Measurements from ENCODE around the gene KRTAP10-6.
"Not testable (repeated sequence)": the region's sequence is repeated elsewhere in the genome, so short reads cannot be mapped to it uniquely, and the experiment has no call there.

Gene KRTAP10-6

DNA sequence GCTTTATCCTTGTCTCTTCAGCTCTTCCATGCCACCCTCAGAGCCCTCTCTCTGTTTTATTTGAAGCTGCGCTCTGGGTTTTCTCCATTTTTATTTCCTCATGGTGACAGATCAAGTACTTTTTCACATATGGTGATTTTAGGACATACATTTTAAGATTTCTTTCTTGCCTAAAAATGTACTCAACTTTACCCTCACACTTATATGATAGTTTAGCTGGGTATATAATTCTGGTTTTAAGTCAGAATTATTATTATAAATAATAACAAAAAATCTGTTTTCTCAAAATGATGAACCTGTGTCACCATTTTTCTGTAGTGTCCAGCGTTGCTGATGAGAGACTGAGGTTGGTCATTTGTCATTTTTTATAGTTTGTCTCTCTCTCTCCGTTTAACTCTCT lies 11.1 kb downstream of the KRTAP10-6 start:
- no peak overlapping the region for H3K27ac Mint-ChIP-seq
- peaks cover 13% of the 10 kb centered on the region for H3K4me1 Mint-ChIP-seq (ENCODE audit: low read depth)
- H3K36me3 Mint-ChIP-seq (ENCODE audit: low read depth) = no peaks in the 10 kb centered on the region
- H3K9me3 Mint-ChIP-seq = peaks cover 22% of the 10 kb centered on the region
- DNase-seq = no peak
- H3K27me3 Mint-ChIP-seq = peaks cover 10% of the 10 kb centered on the region
- H3K4me3 Mint-ChIP-seq = no peak overlapping the region

- not testable (repeated sequence) for H3K36me3 Mint-ChIP-seq (ENCODE audit: low read depth); H3K27ac Mint-ChIP-seq; H3K27me3 Mint-ChIP-seq; H3K4me3 Mint-ChIP-seq
- peak; percentile 29 for DNase-seq
- Mint-ChIP-seq H3K9me3 (peaks cover 22% of the 10 kb centered on the region), H3K4me1 (ENCODE audit: low read depth) (peaks cover 13% of the 10 kb centered on the region)
Measured at GRCh38 chr21:44580231-44580821, 12.0 kb downstream of the KRTAP10-6 start, which contains the start of gene KRTAP10-5. Gene KRTAP10-5, minus strand, starts transcription at chr21:44580604. Its CDS starts 26 bp downstream, at chr21:44580578.

DNA sequence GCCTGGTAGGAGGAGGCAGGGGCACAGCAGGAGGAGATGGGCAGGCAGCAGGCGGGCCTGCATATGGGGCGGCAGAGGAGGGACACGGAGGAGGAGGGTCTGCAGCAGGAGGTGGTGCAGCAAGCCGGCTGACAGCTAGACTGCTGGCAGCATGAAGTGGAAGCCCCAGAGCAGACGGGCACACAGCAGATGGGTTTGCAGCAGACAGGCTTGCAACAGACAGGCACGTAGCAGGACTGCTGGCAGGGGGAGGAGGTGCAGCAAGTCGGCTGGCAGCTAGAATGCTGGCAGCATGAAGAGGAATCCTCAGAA lies 12.5 kb downstream of the KRTAP10-6 start:
- Mint-ChIP-seq H3K27me3 (peaks cover 5% of the 10 kb centered on the region), H3K4me1 (ENCODE audit: low read depth) (peaks cover 15% of the 10 kb centered on the region), H3K27ac (no peak overlapping the region), H3K9me3 (peaks cover 22% of the 10 kb centered on the region), H3K36me3 (ENCODE audit: low read depth) (no peaks in the 10 kb centered on the region), H3K4me3 (no peak overlapping the region)
- no peak for DNase-seq

- Mint-ChIP-seq H3K4me3 (no peak overlapping the region), H3K27me3 (peaks cover 9% of the 10 kb centered on the region), H3K27ac (no peak overlapping the region), H3K36me3 (ENCODE audit: low read depth) (no peaks in the 10 kb centered on the region), H3K4me1 (ENCODE audit: low read depth) (peaks cover 19% of the 10 kb centered on the region), H3K9me3 (peaks cover 22% of the 10 kb centered on the region)
- peak; percentile 14 for DNase-seq
Measured at GRCh38 chr21:44579056-44579832, 13.1 kb downstream of the KRTAP10-6 start.

DNA sequence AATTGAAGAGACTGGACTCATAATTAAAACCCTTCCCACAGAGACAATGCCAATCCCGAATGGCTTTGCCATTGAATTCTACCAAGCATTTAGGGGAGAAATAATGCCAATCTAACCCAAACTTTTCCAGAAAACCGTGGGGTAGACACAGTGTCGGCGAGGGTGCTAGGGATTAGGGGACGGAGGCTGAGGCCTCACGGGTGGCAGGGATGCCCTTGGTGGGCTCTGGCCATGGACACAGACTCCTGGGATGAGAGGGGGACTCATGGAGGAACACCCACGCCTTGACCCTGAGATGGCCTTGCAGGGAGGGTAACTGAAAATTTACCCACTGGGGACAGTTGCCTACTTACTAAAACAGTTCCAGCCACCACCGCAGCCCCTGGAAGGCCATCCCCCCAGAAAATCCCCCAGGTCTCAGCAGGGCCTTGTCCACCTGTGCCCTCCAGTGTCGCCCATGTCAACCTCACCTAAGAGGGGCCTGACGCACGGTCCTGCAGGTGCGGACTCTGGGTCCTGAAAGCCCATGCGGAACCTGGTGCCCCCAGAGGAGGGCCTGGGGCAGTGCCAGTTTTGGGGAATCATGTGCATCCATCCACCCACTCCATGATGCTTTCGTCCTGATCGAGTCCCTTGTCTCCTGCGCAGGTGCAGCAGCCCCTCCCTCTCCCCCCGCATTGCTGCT lies 13.8 kb downstream of the KRTAP10-6 start:
- H3K27ac Mint-ChIP-seq = no peak overlapping the region
- peaks cover 22% of the 10 kb centered on the region for H3K9me3 Mint-ChIP-seq

DNA sequence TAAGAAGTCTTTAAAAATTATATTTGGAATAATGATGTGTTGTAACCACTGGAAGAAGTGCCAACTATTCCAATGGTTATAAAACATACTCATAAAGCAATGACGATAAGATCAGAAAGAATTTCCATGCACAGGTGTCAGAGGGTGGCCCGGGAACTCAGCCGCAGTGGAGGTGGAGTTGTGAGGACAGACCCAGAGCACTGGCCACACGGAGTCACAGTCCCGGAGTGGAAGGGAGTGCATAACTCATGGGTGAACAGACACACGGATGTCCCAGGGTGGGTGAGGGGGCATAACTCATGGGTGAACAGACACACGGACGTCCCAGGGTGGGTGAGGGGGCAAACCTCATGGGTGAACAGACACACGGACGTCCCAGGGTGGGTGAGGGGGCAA lies 16.3 kb downstream of the KRTAP10-6 start:
- H3K27me3 Mint-ChIP-seq = peaks cover 12% of the 10 kb centered on the region

More for the DNA sequence above, 13.8 kb downstream of the KRTAP10-6 start:
- Mint-ChIP-seq H3K4me3 (no peak overlapping the region), H3K27me3 (peaks cover 9% of the 10 kb centered on the region), H3K4me1 (ENCODE audit: low read depth) (peaks cover 12% of the 10 kb centered on the region), H3K36me3 (ENCODE audit: low read depth) (no peaks in the 10 kb centered on the region)
- DNase-seq = peak; percentile 5

DNA sequence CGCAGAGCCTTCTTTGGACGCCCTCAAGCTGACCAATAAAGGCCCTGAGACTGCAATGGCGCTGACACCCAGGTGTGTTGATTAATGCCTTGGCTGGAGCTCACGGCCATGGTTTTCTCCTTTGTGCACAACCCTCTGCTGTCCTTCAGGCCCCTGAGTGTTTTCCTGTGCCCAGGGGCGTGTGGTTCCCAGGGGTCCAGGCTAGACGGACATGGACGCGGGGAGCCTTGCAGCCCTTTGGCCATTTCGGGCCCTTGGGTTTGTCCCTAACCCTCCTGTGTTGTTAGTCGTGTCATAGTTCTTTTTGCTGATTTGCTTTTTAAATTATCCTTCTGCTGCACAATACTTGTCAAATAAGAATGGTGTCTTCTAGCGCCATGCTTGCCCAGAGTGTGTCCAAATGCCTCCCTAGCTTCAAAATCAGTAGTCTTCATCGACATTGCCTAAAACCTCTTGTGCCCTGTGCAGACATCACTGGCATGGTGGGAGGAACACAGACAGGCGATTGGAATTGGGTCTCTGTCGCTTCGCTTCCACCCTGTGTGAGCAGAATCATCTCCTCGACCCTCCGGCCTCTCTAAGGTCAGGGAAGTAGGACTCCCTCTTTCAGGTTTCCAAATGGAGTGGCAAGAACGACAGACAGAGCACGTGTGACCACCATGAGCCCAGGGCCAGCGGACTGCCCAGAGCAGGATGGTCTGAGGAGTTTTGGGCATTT lies 16.8 kb downstream of the KRTAP10-6 start:
- H3K9me3 Mint-ChIP-seq = peaks cover 11% of the 10 kb centered on the region
- no peak overlapping the region for H3K27ac Mint-ChIP-seq

More for the DNA sequence above, 16.3 kb downstream of the KRTAP10-6 start:
- peak; percentile 5 for DNase-seq
- no peak overlapping the region for H3K4me3 Mint-ChIP-seq
- no peaks in the 10 kb centered on the region for H3K36me3 Mint-ChIP-seq (ENCODE audit: low read depth)
- no peak overlapping the region for H3K27ac Mint-ChIP-seq
- peaks cover 12% of the 10 kb centered on the region for H3K9me3 Mint-ChIP-seq
- peaks cover 9% of the 10 kb centered on the region for H3K4me1 Mint-ChIP-seq (ENCODE audit: low read depth)

DNA sequence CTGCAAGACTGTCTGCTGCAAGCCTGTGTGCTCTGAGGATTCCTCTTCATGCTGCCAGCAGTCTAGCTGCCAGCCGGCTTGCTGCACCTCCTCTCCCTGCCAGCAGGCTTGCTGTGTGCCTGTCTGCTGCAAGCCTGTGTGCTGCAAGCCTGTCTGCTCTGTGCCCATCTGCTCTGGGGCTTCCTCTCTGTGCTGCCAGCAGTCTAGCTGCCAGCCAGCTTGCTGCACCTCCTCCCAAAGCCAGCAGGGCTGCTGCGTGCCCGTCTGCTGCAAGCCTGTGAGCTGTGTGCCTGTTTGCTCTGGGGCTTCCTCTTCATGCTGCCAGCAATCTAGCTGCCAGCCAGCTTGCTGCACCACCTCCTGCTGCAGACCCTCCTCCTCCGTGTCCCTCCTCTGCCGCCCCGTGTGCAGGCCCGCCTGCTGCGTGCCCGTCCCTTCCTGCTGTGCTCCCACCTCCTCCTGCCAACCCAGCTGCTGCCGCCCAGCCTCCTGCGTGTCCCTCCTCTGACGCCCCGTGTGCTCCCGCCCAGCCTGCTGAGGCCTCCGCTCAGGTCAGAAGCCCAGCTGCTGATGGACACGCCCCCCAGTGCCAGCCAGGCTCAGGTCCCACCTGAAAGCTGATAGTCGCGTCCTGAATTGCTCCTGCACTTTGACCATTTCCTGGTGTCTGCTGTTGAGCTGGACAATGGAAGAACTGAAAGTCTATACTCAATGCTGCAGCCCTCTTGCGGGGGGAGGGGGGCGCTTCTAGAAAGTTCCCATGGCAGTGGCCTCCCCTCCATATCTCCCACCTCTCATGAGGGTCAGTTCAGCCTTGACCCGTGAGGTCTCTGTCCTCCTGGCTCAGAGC lies 17.6 kb downstream of the KRTAP10-6 start:
- peaks cover 9% of the 10 kb centered on the region for H3K27me3 Mint-ChIP-seq
- DNase-seq = peak; percentile 28
- H3K4me3 Mint-ChIP-seq = no peak overlapping the region
- peaks cover 7% of the 10 kb centered on the region for H3K4me1 Mint-ChIP-seq (ENCODE audit: low read depth)
- no peaks in the 10 kb centered on the region for H3K36me3 Mint-ChIP-seq (ENCODE audit: low read depth)
- peaks cover 11% of the 10 kb centered on the region for H3K9me3 Mint-ChIP-seq
- no peak overlapping the region for H3K27ac Mint-ChIP-seq

More for the DNA sequence above, 16.8 kb downstream of the KRTAP10-6 start:
- Mint-ChIP-seq H3K36me3 (ENCODE audit: low read depth) (no peaks in the 10 kb centered on the region), H3K4me3 (no peak overlapping the region), H3K27me3 (peaks cover 12% of the 10 kb centered on the region), H3K4me1 (ENCODE audit: low read depth) (peaks cover 9% of the 10 kb centered on the region)
- DNase-seq = peak; percentile 22

- H3K4me1 Mint-ChIP-seq (ENCODE audit: low read depth); H3K36me3 Mint-ChIP-seq (ENCODE audit: low read depth); H3K4me3 Mint-ChIP-seq; H3K27me3 Mint-ChIP-seq; H3K27ac Mint-ChIP-seq: not testable (repeated sequence)
- DNase-seq = peak; percentile 20
- H3K9me3 Mint-ChIP-seq = peaks cover 11% of the 10 kb centered on the region
Measured at GRCh38 chr21:44573630-44574456, 18.5 kb downstream of the KRTAP10-6 start, which contains the start of gene KRTAP10-4. Gene KRTAP10-4, plus strand, starts transcription at chr21:44573729. Its CDS starts 30 bp downstream, at chr21:44573759.

DNA sequence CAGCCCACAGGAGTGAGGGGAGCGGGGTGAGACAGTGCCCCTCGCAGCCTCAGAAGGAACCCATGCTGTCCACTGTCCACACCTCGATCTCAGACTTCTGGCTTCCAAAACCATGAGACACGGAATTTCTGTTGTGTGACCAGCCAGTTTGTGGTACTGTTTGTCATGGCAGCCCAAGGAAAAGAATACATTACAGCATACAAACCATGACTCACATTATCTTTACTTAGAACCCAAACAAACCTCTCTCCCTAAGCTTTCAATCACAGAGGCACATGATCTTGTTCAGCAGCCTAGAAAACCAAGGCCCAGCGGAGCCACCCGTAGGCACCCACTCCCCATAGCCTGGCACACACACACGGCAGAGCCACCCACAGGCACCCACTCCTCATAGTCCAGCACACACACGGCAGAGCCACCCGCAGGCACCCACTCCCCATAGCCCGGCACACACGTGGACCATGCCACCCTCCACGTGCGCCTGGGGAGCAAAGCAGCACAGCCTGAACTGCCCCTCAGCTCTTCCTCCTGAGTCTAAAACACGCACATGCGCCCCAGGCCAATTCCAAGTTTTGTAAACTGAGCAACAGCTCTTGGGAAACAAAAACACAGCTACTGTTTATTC lies 19.2 kb downstream of the KRTAP10-6 start:
- Mint-ChIP-seq H3K9me3 (peaks cover 11% of the 10 kb centered on the region), H3K27ac (no peak overlapping the region), H3K4me1 (ENCODE audit: low read depth) (peaks cover 7% of the 10 kb centered on the region)

DNA sequence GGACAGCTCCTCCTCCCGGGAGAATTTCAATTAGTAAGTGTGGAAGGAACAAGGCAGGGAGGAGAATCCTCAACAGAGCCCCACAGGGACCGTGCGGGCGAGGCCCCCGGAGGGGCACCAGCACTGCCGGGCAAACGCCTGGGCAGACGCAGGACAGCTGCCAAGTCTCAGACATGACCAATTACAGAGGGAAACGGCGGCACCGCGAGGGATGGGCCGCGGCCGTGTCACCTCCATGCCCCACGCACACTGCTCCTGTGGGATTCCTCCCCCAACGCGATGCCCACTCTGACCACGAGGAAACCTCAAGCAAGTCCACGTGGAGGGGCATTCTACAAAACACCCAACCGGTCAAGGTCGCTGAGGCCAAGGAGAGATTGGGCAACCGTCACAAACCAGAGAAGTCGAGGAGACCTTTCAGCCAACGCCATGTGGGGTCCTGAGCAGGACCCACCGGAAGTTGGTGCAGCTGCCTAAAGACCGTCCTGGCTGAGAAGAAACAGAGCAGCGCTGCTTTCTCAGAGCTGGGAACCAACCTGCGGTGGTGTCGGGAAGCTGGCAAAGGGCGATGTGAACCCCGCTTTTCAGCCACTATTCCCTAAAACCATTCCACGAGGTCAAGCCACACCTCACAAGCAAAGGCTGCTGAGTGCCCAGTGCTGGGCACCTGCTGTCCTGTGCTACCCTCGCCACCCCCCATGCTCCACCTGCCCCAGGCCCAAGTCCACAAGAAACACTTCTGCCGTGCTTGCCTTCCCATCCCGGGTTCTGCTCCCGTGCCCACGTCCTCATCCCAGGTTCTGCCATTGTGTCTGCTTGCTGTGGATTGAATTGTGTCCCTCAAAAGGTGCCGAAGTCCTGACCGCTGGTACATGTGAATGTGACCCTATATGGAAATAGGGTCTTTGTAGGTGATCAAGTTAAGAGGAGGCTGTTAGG lies 20.2 kb downstream of the KRTAP10-6 start:
- no peak overlapping the region for H3K4me3 Mint-ChIP-seq
- peaks cover 7% of the 10 kb centered on the region for H3K4me1 Mint-ChIP-seq (ENCODE audit: low read depth)
- peaks cover 6% of the 10 kb centered on the region for H3K9me3 Mint-ChIP-seq
- peaks cover 9% of the 10 kb centered on the region for H3K27me3 Mint-ChIP-seq
- peak; percentile 6 for DNase-seq
- H3K36me3 Mint-ChIP-seq (ENCODE audit: low read depth) = no peaks in the 10 kb centered on the region
- no peak overlapping the region for H3K27ac Mint-ChIP-seq

More for the DNA sequence above, 19.2 kb downstream of the KRTAP10-6 start:
- DNase-seq = peak; percentile 13
- Mint-ChIP-seq H3K27me3 (peaks cover 9% of the 10 kb centered on the region), H3K36me3 (ENCODE audit: low read depth) (no peaks in the 10 kb centered on the region), H3K4me3 (no peak overlapping the region)

DNA sequence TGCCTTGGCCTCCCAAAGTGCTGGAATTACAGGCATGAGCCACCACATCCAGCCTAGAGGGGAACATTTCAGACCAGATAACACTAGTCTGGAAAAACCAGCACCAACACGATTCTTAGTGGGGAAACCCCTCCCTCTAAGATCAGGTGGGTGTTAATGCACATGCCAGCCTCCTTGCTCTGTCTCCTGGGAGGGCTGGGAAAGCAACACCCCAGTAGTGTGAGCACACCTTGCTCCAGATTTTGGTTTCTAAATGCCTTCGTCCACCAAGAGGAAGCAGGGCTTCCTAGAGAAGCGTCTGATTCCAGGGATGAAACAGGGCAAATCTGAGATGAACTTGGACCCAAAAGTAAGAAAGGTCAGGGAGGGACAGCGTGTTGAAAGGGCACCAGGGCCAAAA lies 21.0 kb downstream of the KRTAP10-6 start:
- Mint-ChIP-seq H3K27ac (no peak overlapping the region), H3K27me3 (peaks cover 9% of the 10 kb centered on the region), H3K4me1 (ENCODE audit: low read depth) (peaks cover 7% of the 10 kb centered on the region)

More for the DNA sequence above, 21.0 kb downstream of the KRTAP10-6 start:
- Mint-ChIP-seq H3K4me3 (no peak overlapping the region), H3K36me3 (ENCODE audit: low read depth) (no peaks in the 10 kb centered on the region), H3K9me3 (no peaks in the 10 kb centered on the region)
- peak; percentile 2 for DNase-seq
